GM18508 (cell line): ENCODE results near the gene HYAL3.

Source experiments
- ATAC-seq: cut with Tn5 transposase; IDR thresholded peaks from one replicate; pipeline ENCODE4 v1.9.1; 2021; ENCODE audit warnings: moderate number of reproducible peaks; ENCODE audit not compliant: insufficient read depth, unreplicated experiment

Gene HYAL3

DNA sequence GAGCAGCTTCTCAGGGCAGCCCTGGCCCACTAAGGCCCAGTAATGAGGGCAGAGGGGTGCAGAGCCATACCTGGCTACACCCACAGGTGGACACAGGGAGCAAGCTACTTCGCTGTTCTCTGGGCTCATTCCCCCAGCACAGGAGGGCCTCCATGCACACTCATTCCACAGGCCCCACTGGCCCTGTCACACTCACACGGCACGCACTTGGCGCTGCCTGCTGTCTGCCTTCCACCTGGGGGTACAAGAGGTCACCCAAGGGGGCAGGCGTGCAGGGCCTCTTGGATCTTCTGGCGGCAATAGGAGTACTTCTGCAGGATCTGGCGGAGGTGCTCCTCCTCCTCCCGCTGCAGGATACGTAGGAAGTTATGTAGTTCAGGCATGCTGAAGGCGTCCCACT lies 31.1 kb upstream of the HYAL3 start:
- no peak for ATAC-seq

GRCh38 chr3:50327943-50328691 lies 28.9 kb upstream of the HYAL3 start, which contains the start of gene TUSC2:
Gene TUSC2 (minus strand): TSS chr3:50328223. CDS start chr3:50328099, 124 bp downstream.
- peak; percentile 51 for ATAC-seq

- no peak for ATAC-seq
Observed at GRCh38 chr3:50327129-50327528, 27.9 kb upstream of the HYAL3 start.

- ATAC-seq: no peak
Observed at GRCh38 chr3:50326182-50326541, 27.0 kb upstream of the HYAL3 start.

- ATAC-seq: no peak
Observed at GRCh38 chr3:50325497-50326181, 26.4 kb upstream of the HYAL3 start.

GRCh38 chr3:50325113-50325480 lies 25.9 kb upstream of the HYAL3 start:
- no peak for ATAC-seq

GRCh38 chr3:50324351-50325112 lies 25.3 kb upstream of the HYAL3 start:
- no peak for ATAC-seq

DNA sequence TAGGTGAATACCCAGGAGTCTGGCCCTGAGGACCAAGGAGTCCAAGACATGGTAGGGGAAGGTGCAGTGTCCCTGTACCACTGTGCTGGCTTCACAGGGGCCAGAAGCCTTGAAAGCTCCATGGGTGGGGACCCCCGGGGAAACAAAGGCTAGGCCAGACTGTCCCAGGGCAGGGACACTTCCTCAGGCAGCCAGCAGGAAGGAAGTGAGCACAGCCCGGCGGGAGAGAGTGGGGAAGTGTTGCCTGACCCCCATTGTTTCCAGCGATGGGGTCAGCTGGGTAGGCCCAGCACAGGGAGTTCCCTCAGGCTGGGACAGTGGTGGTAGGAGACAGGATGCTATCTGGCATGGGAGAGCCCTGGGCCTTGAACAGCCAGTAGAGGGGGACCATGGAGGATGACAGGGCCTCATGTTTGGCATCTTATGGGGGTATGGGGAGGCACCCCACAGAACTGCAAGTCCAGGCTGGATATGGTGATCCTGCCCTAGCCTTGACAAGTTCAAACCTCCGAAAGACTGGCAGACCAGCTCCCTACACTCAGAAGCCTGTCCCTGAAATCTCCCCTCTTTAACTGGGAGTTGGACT lies 24.5 kb upstream of the HYAL3 start:
- no peak for ATAC-seq

GRCh38 chr3:50323092-50323600 lies 23.9 kb upstream of the HYAL3 start:
- no peak for ATAC-seq

DNA sequence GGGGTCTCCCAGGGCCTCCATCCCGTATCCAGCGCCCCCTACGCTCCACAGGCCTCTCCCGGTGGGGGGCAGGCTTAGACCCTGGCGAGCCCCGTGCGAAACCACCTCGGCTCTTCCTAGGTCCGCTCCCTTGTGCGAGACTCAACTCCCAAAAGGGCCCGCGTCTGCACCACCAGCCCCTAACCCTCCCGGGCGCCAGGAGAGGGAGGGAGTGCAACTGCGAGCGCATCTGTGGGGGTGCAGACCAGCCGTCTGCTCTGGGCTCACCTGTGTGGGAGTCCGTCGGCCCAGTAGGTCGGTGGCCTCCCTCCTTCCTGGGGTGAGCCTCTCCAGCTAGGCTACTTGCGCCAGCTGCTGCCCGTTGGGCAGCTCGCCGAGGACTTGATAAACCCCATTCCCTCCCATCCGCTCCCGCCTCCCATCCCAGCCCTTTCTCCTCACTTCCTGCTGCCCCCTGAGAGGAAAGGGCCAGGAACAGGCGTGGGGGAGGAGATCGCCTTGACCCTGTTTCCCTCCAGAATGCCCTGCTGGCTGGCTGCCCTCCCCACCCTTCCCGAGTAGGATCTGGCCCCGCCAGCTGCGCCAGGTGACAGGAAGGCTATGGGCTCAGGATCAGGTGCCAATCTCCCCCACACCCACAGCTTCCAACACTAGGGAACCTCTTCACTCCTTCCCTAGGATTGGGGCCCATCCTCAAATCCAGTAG lies 23.3 kb upstream of the HYAL3 start, which contains the start of gene HYAL2:
Gene HYAL2 (minus strand): TSS at position 360 of the 706 bp plus-strand sequence. CDS start 2,256 bp downstream, outside the sequence.
- no peak for ATAC-seq

DNA sequence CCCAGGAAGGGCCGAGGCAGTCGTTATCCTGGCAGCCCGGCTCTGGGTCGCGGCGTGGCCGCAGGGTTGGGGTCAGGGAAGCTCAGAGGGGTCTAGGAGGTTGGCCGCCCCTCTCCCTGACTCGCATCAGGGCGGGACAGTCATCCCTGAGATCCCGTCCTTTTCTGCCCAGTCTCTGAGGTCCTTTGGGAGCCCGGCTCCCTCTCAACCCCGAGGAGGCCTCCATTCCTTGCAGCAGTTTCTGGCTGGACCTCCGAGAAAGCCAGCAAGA lies 22.8 kb upstream of the HYAL3 start:
- ATAC-seq: no peak

GRCh38 chr3:50321336-50322114 lies 22.3 kb upstream of the HYAL3 start:
- peak; percentile 39 for ATAC-seq

GRCh38 chr3:50320853-50321335 lies 21.7 kb upstream of the HYAL3 start:
- ATAC-seq: peak; percentile 23

DNA sequence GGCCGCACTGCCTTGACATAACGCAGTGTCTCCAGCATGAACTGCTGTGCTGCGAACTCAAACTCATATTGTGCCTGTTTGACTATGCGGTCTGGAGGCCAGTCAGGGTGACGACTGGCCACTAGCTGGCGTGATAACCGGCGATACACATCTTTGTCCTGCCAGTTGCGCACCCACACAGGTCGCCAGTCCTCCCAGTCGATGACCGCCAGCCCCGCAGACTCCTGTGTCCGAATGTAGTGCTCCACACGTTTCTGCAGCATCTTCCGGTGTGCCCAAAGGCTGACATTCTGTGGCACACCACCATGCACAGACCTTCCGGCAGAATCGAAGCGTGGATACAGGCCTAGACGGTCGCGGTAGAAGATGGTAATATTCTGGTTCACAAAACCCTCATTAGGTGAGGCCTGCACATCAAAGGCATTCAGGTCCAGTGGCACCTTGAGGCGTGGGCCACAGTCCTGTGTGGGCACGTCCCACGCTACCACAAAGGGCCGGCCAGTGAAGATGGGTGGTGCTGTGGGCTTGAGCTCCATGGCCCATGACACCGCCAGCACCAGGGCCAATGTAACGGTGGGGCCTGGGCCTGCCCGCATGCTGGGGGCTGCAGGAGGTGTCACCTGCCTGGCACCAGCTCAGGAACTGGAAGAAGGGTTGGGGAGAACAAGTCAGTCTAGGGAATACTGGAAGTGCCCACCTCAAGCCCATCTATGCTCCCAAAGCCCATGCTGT lies 20.9 kb upstream of the HYAL3 start:
- ATAC-seq: no peak

DNA sequence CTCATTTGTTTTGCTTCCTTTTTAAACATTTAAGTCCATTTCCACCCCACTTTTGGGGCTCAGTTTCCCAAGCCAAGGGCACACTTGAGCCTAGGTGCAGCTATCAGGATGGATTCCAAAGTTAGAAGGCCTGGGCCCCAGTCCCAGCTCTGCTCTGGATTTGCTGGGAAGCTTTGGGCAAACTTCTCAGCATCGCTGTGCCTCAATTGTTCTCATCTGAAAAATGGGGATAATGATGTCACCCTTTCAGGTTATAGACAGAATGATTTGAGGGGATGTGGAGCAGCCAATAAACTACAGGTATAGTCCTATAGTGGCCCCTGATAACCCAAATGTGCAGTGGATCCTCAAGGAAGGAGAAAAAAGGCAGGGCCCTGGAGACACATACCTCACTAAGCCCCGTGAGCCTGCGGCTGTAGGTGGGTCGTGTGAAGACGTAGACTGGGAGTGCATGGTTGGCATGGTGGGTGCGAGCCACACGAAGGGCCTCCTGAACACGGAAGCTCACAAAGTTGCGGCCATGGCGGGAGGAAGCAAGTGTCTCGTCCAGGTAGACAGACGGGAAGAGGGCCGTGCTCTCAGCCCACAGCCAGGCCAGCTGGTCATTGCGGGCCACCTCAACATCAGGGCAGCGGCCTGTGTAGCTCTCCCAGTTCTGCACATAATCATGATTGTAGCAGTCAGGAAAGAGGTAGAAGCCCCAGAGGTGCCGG lies 20.1 kb upstream of the HYAL3 start:
- ATAC-seq: no peak

GRCh38 chr3:50318615-50319014 lies 19.4 kb upstream of the HYAL3 start:
- ATAC-seq: no peak

DNA sequence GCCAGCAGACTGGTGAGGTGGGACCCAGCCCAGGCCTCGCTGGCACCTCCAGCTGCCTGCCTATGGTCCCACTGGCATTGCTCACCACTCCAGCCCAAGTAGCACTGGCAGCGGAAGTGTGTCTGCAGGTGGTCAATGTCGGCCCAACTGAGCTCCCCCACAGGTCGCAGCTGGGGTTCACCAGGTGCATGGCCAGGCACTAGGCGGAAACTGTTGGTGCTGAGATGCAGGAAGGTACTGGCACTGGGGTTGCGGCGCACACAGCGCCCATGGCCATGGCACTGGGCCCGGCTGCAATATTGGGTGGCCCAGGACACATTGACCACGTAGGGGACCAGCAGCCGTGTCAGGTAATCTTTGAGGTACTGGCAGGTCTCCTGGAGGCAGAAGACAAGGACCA lies 19.0 kb upstream of the HYAL3 start:
- ATAC-seq: no peak

DNA sequence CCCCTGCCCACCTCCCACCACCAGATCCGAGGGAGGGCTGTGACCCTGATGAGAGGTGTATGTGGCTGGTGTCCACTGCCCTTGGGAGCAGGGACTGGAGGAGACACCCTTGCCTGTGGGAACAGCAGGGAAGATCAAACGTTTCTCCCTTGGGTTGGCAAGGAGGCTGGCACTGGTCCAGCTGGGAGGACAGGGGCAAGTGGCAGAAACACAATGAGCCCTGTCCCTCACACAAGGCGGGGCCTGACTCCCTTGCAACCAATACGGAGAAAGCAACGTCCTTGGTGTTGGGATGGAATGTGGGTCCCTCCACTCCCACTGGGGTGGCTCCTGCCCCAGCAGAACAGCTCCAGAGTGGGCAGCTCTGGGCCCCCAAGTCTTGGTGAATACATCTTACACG lies 18.1 kb upstream of the HYAL3 start:
- no peak for ATAC-seq
